B cell (primary cell): Measurements from ENCODE around the gene ORC4.

ENCODE experiments used
- EZH2 ChIP-seq: IDR thresholded peaks from 2 replicates; pipeline ENCODE4 v1.6.1; 2012; ENCODE audit warnings: borderline replicate concordance, low read depth, mild to moderate bottlenecking, moderate library complexity, low read length; ENCODE audit not compliant: insufficient read depth, poor library complexity, severe bottlenecking
- TF ChIP-seq, protein P1 (sequence below): fragments of 200-600 bp; IDR thresholded peaks from one replicate; pipeline ENCODE4 v1.8.0; 2022; ENCODE audit warnings: antibody characterized with exemption, mild to moderate bottlenecking

DNA sequence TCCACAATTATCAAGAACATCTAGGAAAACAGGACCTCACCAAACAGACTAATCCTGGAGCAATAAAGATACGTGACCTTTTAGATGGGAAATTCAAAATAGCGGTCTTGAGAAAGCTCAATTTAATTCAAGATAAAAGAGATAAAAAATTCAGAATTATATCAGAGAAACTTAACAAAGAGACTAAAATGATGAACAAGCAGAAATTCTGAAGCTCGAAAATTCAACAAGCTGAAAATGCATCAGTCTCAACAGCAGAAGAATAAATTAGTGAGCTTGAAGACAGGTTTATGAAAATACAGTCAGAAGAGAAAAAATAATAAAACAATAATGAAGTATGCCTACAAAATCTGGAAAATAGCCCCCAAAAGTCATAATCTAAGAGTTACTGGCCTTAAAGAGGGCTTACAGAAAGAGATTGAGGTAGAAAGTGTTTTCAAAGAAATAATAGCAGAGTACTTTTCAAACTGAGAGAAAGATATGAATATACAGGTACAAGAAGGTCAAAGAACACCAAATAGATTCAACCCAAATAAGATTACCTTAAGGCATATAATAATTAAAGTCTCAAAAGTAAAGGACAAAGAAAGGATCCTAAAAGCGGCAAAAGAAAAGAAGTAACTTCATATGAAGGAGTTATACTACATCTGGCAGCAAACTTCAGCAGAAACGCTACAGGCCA lies 13.2 kb downstream of the ORC4 start:
- TF ChIP-seq, protein P1, sequence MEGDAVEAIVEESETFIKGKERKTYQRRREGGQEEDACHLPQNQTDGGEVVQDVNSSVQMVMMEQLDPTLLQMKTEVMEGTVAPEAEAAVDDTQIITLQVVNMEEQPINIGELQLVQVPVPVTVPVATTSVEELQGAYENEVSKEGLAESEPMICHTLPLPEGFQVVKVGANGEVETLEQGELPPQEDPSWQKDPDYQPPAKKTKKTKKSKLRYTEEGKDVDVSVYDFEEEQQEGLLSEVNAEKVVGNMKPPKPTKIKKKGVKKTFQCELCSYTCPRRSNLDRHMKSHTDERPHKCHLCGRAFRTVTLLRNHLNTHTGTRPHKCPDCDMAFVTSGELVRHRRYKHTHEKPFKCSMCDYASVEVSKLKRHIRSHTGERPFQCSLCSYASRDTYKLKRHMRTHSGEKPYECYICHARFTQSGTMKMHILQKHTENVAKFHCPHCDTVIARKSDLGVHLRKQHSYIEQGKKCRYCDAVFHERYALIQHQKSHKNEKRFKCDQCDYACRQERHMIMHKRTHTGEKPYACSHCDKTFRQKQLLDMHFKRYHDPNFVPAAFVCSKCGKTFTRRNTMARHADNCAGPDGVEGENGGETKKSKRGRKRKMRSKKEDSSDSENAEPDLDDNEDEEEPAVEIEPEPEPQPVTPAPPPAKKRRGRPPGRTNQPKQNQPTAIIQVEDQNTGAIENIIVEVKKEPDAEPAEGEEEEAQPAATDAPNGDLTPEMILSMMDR = no peak
- TF ChIP-seq EZH2 = no peak
